Keratinocyte (primary cell): ENCODE results near the gene TOMM20. TPM values are rescaled to one million over a fixed set of nuclear protein-coding genes. Genes with fewer than 3 reads are reported as not detected.
A peak's percentile ranks its signal among the peaks of the same experiment; 100 is the strongest.

Experiments used
- DNase-seq: peaks from one replicate; pipeline ENCODE4 v3.0.0-alpha.2; 2011; ENCODE audit warnings: low read depth, missing footprints, low spot score
- FAIRE-seq: peaks from 2 replicates; lab custom pipeline; 2011; peaks lifted over from hg19 to GRCh38; lab: Jason Lieb, UNC
- H2AFZ ChIP-seq: 2 replicates; pipeline ENCODE4 v1.6.0; 2012; ENCODE audit warnings: low read length, control low read depth, inconsistent platforms; ENCODE audit not compliant: control insufficient read depth
- H3K27ac ChIP-seq: 2 replicates; pipeline ENCODE4 v1.5.1; 2011; ENCODE audit warnings: low read length; ENCODE audit not compliant: control insufficient read depth, insufficient read depth
- H3K27me3 ChIP-seq: 3 replicates; pipeline ENCODE4 v1.6.0; 2011; ENCODE audit warnings: low read length; ENCODE audit not compliant: control insufficient read depth, insufficient read depth; ENCODE audit errors: extremely low read depth
- H3K36me3 ChIP-seq, 2 experiments: 2 replicates in 1 of 2; 3 replicates in 1 of 2; pipeline ENCODE4 v1.5.1; 2011; ENCODE audit warnings: low read length in 2 of 2, mild to moderate bottlenecking in 1 of 2; ENCODE audit not compliant: control insufficient read depth in 2 of 2, insufficient read depth in 2 of 2; ENCODE audit errors: extremely low read depth in 1 of 2
- H3K4me1 ChIP-seq: 3 replicates; pipeline ENCODE4 v1.5.1; 2011; ENCODE audit warnings: low read length; ENCODE audit not compliant: control insufficient read depth, insufficient read depth; ENCODE audit errors: extremely low read depth
- H3K4me2 ChIP-seq: 3 replicates; pipeline ENCODE4 v1.6.0; 2011; ENCODE audit warnings: low read depth, low read length; ENCODE audit not compliant: control insufficient read depth, insufficient read depth; ENCODE audit errors: extremely low read depth
- H3K4me3 ChIP-seq, 3 experiments: fragments of 200-600 bp in 1 of 3; sonication (generic) in 1 of 3; 2 replicates in 2 of 3; 3 replicates in 1 of 3; pipeline ENCODE4 v1.5.1; 2011 to 2016; ENCODE audit warnings: low read length in 3 of 3, mild to moderate bottlenecking in 3 of 3, control low read depth in 2 of 3, inconsistent platforms in 1 of 3, low read depth in 1 of 3, mixed read lengths in 1 of 3, mixed run types in 1 of 3, moderate library complexity in 1 of 3; ENCODE audit not compliant: control insufficient read depth in 2 of 3, insufficient read depth in 2 of 3; ENCODE audit errors: extremely low read depth in 1 of 3
- H3K79me2 ChIP-seq: 2 replicates; pipeline ENCODE4 v1.6.0; 2012; ENCODE audit warnings: low read length; ENCODE audit not compliant: control insufficient read depth, insufficient read depth
- H3K9ac ChIP-seq: 3 replicates; pipeline ENCODE4 v1.6.0; 2011; ENCODE audit warnings: low read length; ENCODE audit not compliant: control insufficient read depth, insufficient read depth; ENCODE audit errors: extremely low read depth
- H3K9me1 ChIP-seq: 3 replicates; pipeline ENCODE4 v1.6.0; 2011; ENCODE audit warnings: low read length; ENCODE audit not compliant: control insufficient read depth, insufficient read depth; ENCODE audit errors: extremely low read depth
- H3K9me3 ChIP-seq: 2 replicates; pipeline ENCODE4 v1.5.1; 2012; ENCODE audit warnings: low read depth, low read length; ENCODE audit not compliant: control insufficient read depth
- H4K20me1 ChIP-seq: 3 replicates; pipeline ENCODE4 v1.6.0; 2011; ENCODE audit warnings: low read length; ENCODE audit not compliant: control insufficient read depth, insufficient read depth; ENCODE audit errors: extremely low read depth
- EZH2 ChIP-seq: IDR thresholded peaks from one replicate; pipeline ENCODE4 v1.6.1; 2012; ENCODE audit warnings: inconsistent platforms, mild to moderate bottlenecking, low read length, moderate library complexity
- dilution Hi-C: fragments of 300-500 bp; cut with MboI; formaldehyde crosslinking; loops from one replicate; pipeline ENCODE4 v1.7.0; 2020; ENCODE audit warnings: low sequenced_read_pairs; ENCODE audit not compliant: extremely low pct_ligation_motif_present
- polyA plus RNA-seq, 5 experiments: library from polyadenylated mRNA; depleted of rRNA in 3 of 5; stranded (reverse) in 3 of 5; stranded (forward) in 1 of 5; unstranded in 1 of 5; fragments of >200 nt; gene quantifications; 1 replicate in 1 of 5; 2 replicates in 3 of 5; 3 replicates in 1 of 5; pipeline versions ENCODE4 v1.2.1 to v1.2.3, GENCODE V29; 2011 to 2012; ENCODE audit warnings: missing spikeins in 2 of 5, low read depth in 1 of 5, low replicate concordance in 1 of 5
- TF ChIP-seq, protein P1 (sequence below), 3 experiments: IDR thresholded peaks in 1 of 3; conservative IDR thresholded peaks in 1 of 3; optimal IDR thresholded peaks in 1 of 3; 2 replicates in 2 of 3; 3 replicates in 1 of 3; pipeline versions ENCODE3 to v1.5.1; 2011; ENCODE audit warnings: low read length in 3 of 3, mild to moderate bottlenecking in 3 of 3, moderate library complexity in 2 of 3, control low read depth in 1 of 3, inconsistent platforms in 1 of 3; ENCODE audit not compliant: insufficient read depth in 2 of 3; ENCODE audit errors: extremely low read depth in 1 of 3

Gene TOMM20
- polyA plus RNA-seq, 1 donor (not counting 4 experiments of a cell fraction or from before 2014, with no cell fraction given) = 140 TPM

- Histone ChIP-seq H3K79me2 (peaks cover 40% of the 10 kb centered on the region), H3K36me3 (peaks cover 26 to 46% of the 10 kb centered on the region in 2 experiments)
Measured at GRCh38 chr1:235113183-235113917, 15.3 kb downstream of the TOMM20 start.

GRCh38 chr1:235112297-235113182 is 16.1 kb downstream of the TOMM20 start:
- H3K79me2 ChIP-seq = peaks cover 32% of the 10 kb centered on the region
- peaks cover 26 to 40% of the 10 kb centered on the region in 2 experiments for H3K36me3 ChIP-seq
- FAIRE-seq = no peak
- no peak overlapping the region for H2AFZ ChIP-seq
- H4K20me1 ChIP-seq = no peaks in the 10 kb centered on the region
- peaks cover 8% of the 10 kb centered on the region for H3K4me1 ChIP-seq
- dilution Hi-C loops = no loop called here
- H3K9me3 ChIP-seq = no peaks in the 10 kb centered on the region
- H3K27me3 ChIP-seq = no peaks in the 10 kb centered on the region
- TF ChIP-seq EZH2 = no peak
- TF ChIP-seq, protein P1, sequence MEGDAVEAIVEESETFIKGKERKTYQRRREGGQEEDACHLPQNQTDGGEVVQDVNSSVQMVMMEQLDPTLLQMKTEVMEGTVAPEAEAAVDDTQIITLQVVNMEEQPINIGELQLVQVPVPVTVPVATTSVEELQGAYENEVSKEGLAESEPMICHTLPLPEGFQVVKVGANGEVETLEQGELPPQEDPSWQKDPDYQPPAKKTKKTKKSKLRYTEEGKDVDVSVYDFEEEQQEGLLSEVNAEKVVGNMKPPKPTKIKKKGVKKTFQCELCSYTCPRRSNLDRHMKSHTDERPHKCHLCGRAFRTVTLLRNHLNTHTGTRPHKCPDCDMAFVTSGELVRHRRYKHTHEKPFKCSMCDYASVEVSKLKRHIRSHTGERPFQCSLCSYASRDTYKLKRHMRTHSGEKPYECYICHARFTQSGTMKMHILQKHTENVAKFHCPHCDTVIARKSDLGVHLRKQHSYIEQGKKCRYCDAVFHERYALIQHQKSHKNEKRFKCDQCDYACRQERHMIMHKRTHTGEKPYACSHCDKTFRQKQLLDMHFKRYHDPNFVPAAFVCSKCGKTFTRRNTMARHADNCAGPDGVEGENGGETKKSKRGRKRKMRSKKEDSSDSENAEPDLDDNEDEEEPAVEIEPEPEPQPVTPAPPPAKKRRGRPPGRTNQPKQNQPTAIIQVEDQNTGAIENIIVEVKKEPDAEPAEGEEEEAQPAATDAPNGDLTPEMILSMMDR (optimal IDR thresholded peaks at IDR 0.05 in 1 of 3, IDR thresholded peaks at IDR 0.05 in 1 of 3, conservative IDR thresholded peaks at IDR 0.05 in 1 of 3; ENCODE audit: extremely low read depth in 1 of 3, insufficient read depth in 2 of 3, low read length in 3 of 3) = no peak
- no peak overlapping the region for H3K4me3 ChIP-seq
- H3K9me1 ChIP-seq = no peaks in the 10 kb centered on the region
- no peak overlapping the region for H3K9ac ChIP-seq
- peak overlapping the region; percentile 62 for H3K27ac ChIP-seq
- H3K4me2 ChIP-seq = no peak overlapping the region
- DNase-seq = no peak

More at GRCh38 chr1:235113183-235113917, 15.3 kb downstream of the TOMM20 start:
- Histone ChIP-seq H2AFZ (no peak overlapping the region), H3K9ac (no peak overlapping the region), H3K27me3 (no peaks in the 10 kb centered on the region), H3K9me1 (no peaks in the 10 kb centered on the region), H4K20me1 (no peaks in the 10 kb centered on the region), H3K4me3 (no peak overlapping the region), H3K9me3 (no peaks in the 10 kb centered on the region), H3K4me2 (no peak overlapping the region), H3K4me1 (peaks cover 8% of the 10 kb centered on the region), H3K27ac (peak overlapping the region; percentile 62)
- no peak for FAIRE-seq
- dilution Hi-C loops = no loop called here
- no peak for TF ChIP-seq EZH2
- TF ChIP-seq, protein P1 (optimal IDR thresholded peaks at IDR 0.05 in 1 of 3, IDR thresholded peaks at IDR 0.05 in 1 of 3, conservative IDR thresholded peaks at IDR 0.05 in 1 of 3; ENCODE audit: extremely low read depth in 1 of 3, insufficient read depth in 2 of 3, low read length in 3 of 3) = no peak
- DNase-seq = no peak
